ENCODE measurements around the gene KAT5. TPM values are rescaled to one million over a fixed set of nuclear protein-coding genes. Genes with fewer than 3 reads are reported as not detected.

Gene KAT5
- total RNA-seq, 1 donor from 2014 or later = 21.0 TPM

GRCh38 chr11:65714433-65714832, 2.4 kb downstream of the KAT5 start:
- Mint-ChIP-seq H3K4me1 (peaks cover 29% of the 10 kb centered on the region), H3K27me3 (ENCODE audit: insufficient read depth, low read depth) (peaks cover 10% of the 10 kb centered on the region), H3K27ac (no peak overlapping the region), H3K4me3 (peak overlapping the region; percentile 63), H3K9me3 (no peaks in the 10 kb centered on the region), H3K36me3 (peaks cover 33% of the 10 kb centered on the region)
- H3K27ac ChIP-seq = no peak overlapping the region
- H4K20me1 ChIP-seq (ENCODE audit: low read depth) = peaks cover 18% of the 10 kb centered on the region
- TF ChIP-seq EZH2 (IDR thresholded peaks at IDR 0.05) (no peak), EZH2phosphoT487 (IDR thresholded peaks at IDR 0.05) (no peak)
- TF ChIP-seq, protein P1, sequence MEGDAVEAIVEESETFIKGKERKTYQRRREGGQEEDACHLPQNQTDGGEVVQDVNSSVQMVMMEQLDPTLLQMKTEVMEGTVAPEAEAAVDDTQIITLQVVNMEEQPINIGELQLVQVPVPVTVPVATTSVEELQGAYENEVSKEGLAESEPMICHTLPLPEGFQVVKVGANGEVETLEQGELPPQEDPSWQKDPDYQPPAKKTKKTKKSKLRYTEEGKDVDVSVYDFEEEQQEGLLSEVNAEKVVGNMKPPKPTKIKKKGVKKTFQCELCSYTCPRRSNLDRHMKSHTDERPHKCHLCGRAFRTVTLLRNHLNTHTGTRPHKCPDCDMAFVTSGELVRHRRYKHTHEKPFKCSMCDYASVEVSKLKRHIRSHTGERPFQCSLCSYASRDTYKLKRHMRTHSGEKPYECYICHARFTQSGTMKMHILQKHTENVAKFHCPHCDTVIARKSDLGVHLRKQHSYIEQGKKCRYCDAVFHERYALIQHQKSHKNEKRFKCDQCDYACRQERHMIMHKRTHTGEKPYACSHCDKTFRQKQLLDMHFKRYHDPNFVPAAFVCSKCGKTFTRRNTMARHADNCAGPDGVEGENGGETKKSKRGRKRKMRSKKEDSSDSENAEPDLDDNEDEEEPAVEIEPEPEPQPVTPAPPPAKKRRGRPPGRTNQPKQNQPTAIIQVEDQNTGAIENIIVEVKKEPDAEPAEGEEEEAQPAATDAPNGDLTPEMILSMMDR (IDR thresholded peaks at IDR 0.05) = no peak
- no peak for DNase-seq (ENCODE audit: low spot score)
- peaks cover 22% of the 10 kb centered on the region for H3K79me2 ChIP-seq (ENCODE audit: low read depth)
- H3K9ac ChIP-seq = no peak overlapping the region
- H3K9me3 ChIP-seq (ENCODE audit: low read depth) = no peaks in the 10 kb centered on the region
- no peak overlapping the region for H2AFZ ChIP-seq (replicated peaks)
- H3K4me2 ChIP-seq = no peak overlapping the region
- peaks cover 14% of the 10 kb centered on the region for H3F3A ChIP-seq (ENCODE audit: low read depth)
- H3K4me1 ChIP-seq = peaks cover 9% of the 10 kb centered on the region
- no peak overlapping the region for H3K4me3 ChIP-seq
- H3K36me3 ChIP-seq = peaks cover 2% of the 10 kb centered on the region
- no peaks in the 10 kb centered on the region for H3K27me3 ChIP-seq

- H4K20me1 ChIP-seq (ENCODE audit: low read depth) = peaks cover 26% of the 10 kb centered on the region
- H3K79me2 ChIP-seq (ENCODE audit: low read depth) = peaks cover 31% of the 10 kb centered on the region
- peaks cover 2% of the 10 kb centered on the region for H3K36me3 ChIP-seq
- no peak overlapping the region for H3K9ac ChIP-seq
- no peak overlapping the region for H3K4me3 ChIP-seq
- no peak overlapping the region for H2AFZ ChIP-seq (replicated peaks)
- H3K4me2 ChIP-seq = no peak overlapping the region
- Mint-ChIP-seq H3K9me3 (no peaks in the 10 kb centered on the region), H3K36me3 (peaks cover 33% of the 10 kb centered on the region), H3K4me3 (no peak overlapping the region), H3K27me3 (ENCODE audit: insufficient read depth, low read depth) (peaks cover 10% of the 10 kb centered on the region), H3K27ac (no peak overlapping the region), H3K4me1 (peaks cover 34% of the 10 kb centered on the region)
- H3K9me3 ChIP-seq (ENCODE audit: low read depth) = no peaks in the 10 kb centered on the region
- TF ChIP-seq EZH2phosphoT487 (IDR thresholded peaks at IDR 0.05) (no peak), EZH2 (IDR thresholded peaks at IDR 0.05) (no peak)
- TF ChIP-seq, protein P1 (IDR thresholded peaks at IDR 0.05) = no peak
- no peak for DNase-seq (ENCODE audit: low spot score)
- no peaks in the 10 kb centered on the region for H3K27me3 ChIP-seq
- no peak overlapping the region for H3K27ac ChIP-seq
- peaks cover 14% of the 10 kb centered on the region for H3F3A ChIP-seq (ENCODE audit: low read depth)
- H3K4me1 ChIP-seq = peaks cover 12% of the 10 kb centered on the region
Measured at GRCh38 chr11:65716302-65716701, 4.2 kb downstream of the KAT5 start.

- peaks cover 33% of the 10 kb centered on the region for H3K36me3 Mint-ChIP-seq
- H3K9me3 Mint-ChIP-seq = no peaks in the 10 kb centered on the region
- H3K9me3 ChIP-seq (ENCODE audit: low read depth) = no peaks in the 10 kb centered on the region
- peaks cover 26% of the 10 kb centered on the region for H4K20me1 ChIP-seq (ENCODE audit: low read depth)
- H3K4me2 ChIP-seq = no peak overlapping the region
- H3K4me1 ChIP-seq = peaks cover 12% of the 10 kb centered on the region
- no peak overlapping the region for H3K27ac Mint-ChIP-seq
- no peaks in the 10 kb centered on the region for H3K27me3 ChIP-seq
- H3K9ac ChIP-seq = no peak overlapping the region
- no peak overlapping the region for H3K27ac ChIP-seq
- H3F3A ChIP-seq (ENCODE audit: low read depth) = peaks cover 14% of the 10 kb centered on the region
- H3K36me3 ChIP-seq = peaks cover 2% of the 10 kb centered on the region
- peak overlapping the region; percentile 66 for H3K4me3 Mint-ChIP-seq
- TF ChIP-seq EZH2 (IDR thresholded peaks at IDR 0.05) = no peak
- peaks cover 10% of the 10 kb centered on the region for H3K27me3 Mint-ChIP-seq (ENCODE audit: insufficient read depth, low read depth)
- peaks cover 34% of the 10 kb centered on the region for H3K4me1 Mint-ChIP-seq
- no peak overlapping the region for H3K4me3 ChIP-seq
- H2AFZ ChIP-seq (replicated peaks) = no peak overlapping the region
- DNase-seq (ENCODE audit: low spot score) = no peak
- H3K79me2 ChIP-seq (ENCODE audit: low read depth) = peaks cover 31% of the 10 kb centered on the region
Measured at GRCh38 chr11:65716774-65717405, 4.8 kb downstream of the KAT5 start.

DNA sequence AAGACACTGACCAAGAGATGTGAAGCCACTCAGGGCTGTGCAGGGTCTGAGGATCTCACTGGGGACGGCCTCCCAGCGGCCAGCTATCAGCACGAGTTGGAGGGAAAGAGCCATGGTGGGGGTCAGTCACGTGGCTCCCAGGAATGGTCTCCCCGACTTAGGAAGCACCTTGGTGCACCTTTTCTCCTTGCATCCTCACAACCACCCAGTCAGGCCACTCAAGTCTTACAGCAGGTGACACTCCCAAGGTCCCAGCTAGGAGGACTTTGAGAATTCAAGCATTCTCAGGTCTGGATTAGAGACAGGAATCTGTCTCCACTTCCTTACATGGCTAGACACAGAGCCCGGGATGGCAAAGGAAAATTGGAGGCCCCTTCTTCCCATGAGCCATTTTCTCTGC, 5.9 kb downstream of the KAT5 start:
- Mint-ChIP-seq H3K4me3 (peak overlapping the region; percentile 41), H3K27me3 (ENCODE audit: insufficient read depth, low read depth) (peaks cover 6% of the 10 kb centered on the region), H3K36me3 (peaks cover 30% of the 10 kb centered on the region), H3K4me1 (peaks cover 28% of the 10 kb centered on the region), H3K27ac (no peak overlapping the region), H3K9me3 (no peaks in the 10 kb centered on the region)
- Histone ChIP-seq H3K27me3 (no peaks in the 10 kb centered on the region), H3K36me3 (peaks cover 2% of the 10 kb centered on the region), H3K4me3 (no peak overlapping the region), H3F3A (ENCODE audit: low read depth) (peaks cover 10% of the 10 kb centered on the region), H2AFZ (replicated peaks) (no peak overlapping the region), H3K27ac (no peak overlapping the region), H3K4me2 (no peak overlapping the region), H4K20me1 (ENCODE audit: low read depth) (peaks cover 23% of the 10 kb centered on the region), H3K4me1 (peaks cover 9% of the 10 kb centered on the region), H3K79me2 (ENCODE audit: low read depth) (peaks cover 27% of the 10 kb centered on the region), H3K9me3 (ENCODE audit: low read depth) (no peaks in the 10 kb centered on the region), H3K9ac (no peak overlapping the region)
- DNase-seq (ENCODE audit: low spot score) = no peak
- TF ChIP-seq EZH2phosphoT487 (IDR thresholded peaks at IDR 0.05) = no peak
- TF ChIP-seq, protein P1 (IDR thresholded peaks at IDR 0.05) = no peak
- no peak for TF ChIP-seq EZH2 (IDR thresholded peaks at IDR 0.05)
